Uterus (tissue), 4 donors: ENCODE data around the gene HTD2. TPM values are rescaled to one million over a fixed set of nuclear protein-coding genes. Genes with fewer than 3 reads are reported as not detected.

Experiments used
- DNase-seq, 2 donors: peaks; one replicate each; pipeline ENCODE4 v3.0.0-alpha.2; 2019 to 2020
- H3K27ac ChIP-seq, 2 donors: fragments of 200-600 bp; sonication (generic); 1 replicate in 1 of 2; 2 replicates in 1 of 2; pipeline ENCODE4 v1.5.1; 2016 to 2018
- H3K27me3 ChIP-seq, 2 donors: fragments of 200-600 bp; sonication (generic); one replicate each; pipeline ENCODE4 v1.5.1; 2018 to 2019; ENCODE audit warnings: control low read depth in 1 of 2
- H3K36me3 ChIP-seq, 2 donors: fragments of 200-600 bp; sonication (generic); one replicate each; pipeline ENCODE4 v1.5.1; 2019; ENCODE audit warnings: control low read depth in 1 of 2
- H3K4me1 ChIP-seq, 2 donors: fragments of 200-600 bp; sonication (generic); one replicate each; pipeline ENCODE4 v1.5.1; 2018 to 2019; ENCODE audit warnings: control low read depth in 1 of 2
- H3K4me3 ChIP-seq, 2 donors: fragments of 200-600 bp; sonication (generic); 1 replicate in 1 of 2; 2 replicates in 1 of 2; pipeline ENCODE4 v1.5.1; 2018 to 2019; ENCODE audit warnings: mild to moderate bottlenecking in 1 of 2
- H3K9me3 ChIP-seq, 2 donors: fragments of 200-600 bp; sonication (generic); one replicate each; pipeline ENCODE4 v1.5.1; 2019; ENCODE audit warnings: control low read depth in 1 of 2
- CTCF ChIP-seq, 4 experiments: fragments of 200-600 bp in 2 of 4; fragments of 450-650 bp in 2 of 4; sonication (generic) in 2 of 4; IDR thresholded peaks; one replicate each; pipeline ENCODE4 v1.5.1; 2016 to 2019; ENCODE audit warnings: antibody characterized with exemption in 4 of 4, mild to moderate bottlenecking in 2 of 4, moderate library complexity in 1 of 4
- POLR2A ChIP-seq, 2 donors: fragments of 450-650 bp; IDR thresholded peaks; one replicate each; pipeline ENCODE4 v1.6.1; 2016; ENCODE audit warnings: antibody characterized with exemption in 2 of 2, mild to moderate bottlenecking in 1 of 2, moderate library complexity in 1 of 2
- intact Hi-C: fragments of 100-400 bp; cut with DNase I; formaldehyde crosslinking; loops from one replicate; pipeline ENCODE4 v1.15.1; 2023; ENCODE audit warnings: low total_unique reads
- total RNA-seq, 4 donors: library from RNA; depleted of rRNA in 3 of 4; stranded (reverse); fragments of >200 nt in 3 of 4; gene quantifications; one replicate each; pipeline versions ENCODE4 v1.1.0 to v1.2.4, GENCODE V29; 2014 to 2023
- donor health status: DM: yes; HTN: yes; CAD: no.

Gene HTD2
- total RNA-seq, 4 donors from 2014 or later, result 1.2 to 39.6 (median 7.8) TPM

GRCh38 chr3:58326267-58326900, 20.1 kb downstream of the HTD2 start:
- Histone ChIP-seq H3K4me1 (no peaks in the 10 kb centered on the region), H3K36me3 (no peaks in the 10 kb centered on the region), H3K27ac (no peak overlapping the region), H3K27me3 (no peaks in the 10 kb centered on the region), H3K9me3 (no peaks in the 10 kb centered on the region), H3K4me3 (no peak overlapping the region)
- no peak for DNase-seq
- TF ChIP-seq POLR2A (IDR thresholded peaks at IDR 0.05), result no peak
- TF ChIP-seq CTCF (IDR thresholded peaks at IDR 0.05), result no peak
- intact Hi-C loops, result loop anchor here (10.0 kb wide), 1 partner anchor 308 kb away; no protein-coding TSS in a partner anchor

GRCh38 chr3:58329150-58329921, 23.0 kb downstream of the HTD2 start:
- intact Hi-C loops, result loop anchor here (10.0 kb wide), 1 partner anchor 305 kb away; no protein-coding TSS in a partner anchor
- Histone ChIP-seq H3K36me3 (no peaks in the 10 kb centered on the region), H3K27me3 (no peaks in the 10 kb centered on the region), H3K27ac (no peak overlapping the region), H3K9me3 (no peaks in the 10 kb centered on the region), H3K4me3 (no peak overlapping the region), H3K4me1 (peaks cover 0 to 8% of the 10 kb centered on the region in 2 donors)
- DNase-seq, result no peak
- no peak for TF ChIP-seq POLR2A (IDR thresholded peaks at IDR 0.05)
- TF ChIP-seq CTCF (IDR thresholded peaks at IDR 0.05), result no peak

DNA sequence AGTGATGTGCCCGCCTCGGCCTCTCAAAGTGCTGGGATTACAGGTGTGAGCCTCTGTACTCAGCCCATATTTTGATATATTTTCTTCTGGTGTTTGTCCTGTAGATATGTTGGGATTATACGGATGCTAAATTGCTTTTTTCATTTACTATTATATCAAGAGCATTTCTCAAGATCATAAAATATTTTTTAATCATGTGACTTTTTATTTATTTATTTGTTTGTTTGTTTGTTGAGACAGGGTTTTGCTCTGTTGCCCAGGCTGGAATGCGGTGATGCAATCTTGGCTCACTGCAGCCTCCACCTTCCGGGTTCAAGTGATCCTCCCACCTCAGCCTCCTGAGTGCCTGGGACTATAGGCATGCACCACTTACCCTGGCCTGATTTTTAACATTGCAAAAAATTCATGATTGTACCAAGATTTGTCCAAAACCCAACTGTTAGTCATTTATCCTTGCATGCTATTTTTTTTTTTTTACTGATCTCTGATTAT, 23.6 kb downstream of the HTD2 start:
- Histone ChIP-seq H3K27me3 (no peaks in the 10 kb centered on the region), H3K9me3 (no peaks in the 10 kb centered on the region), H3K4me1 (peaks cover 0 to 8% of the 10 kb centered on the region in 2 donors), H3K4me3 (no peak overlapping the region), H3K36me3 (no peaks in the 10 kb centered on the region), H3K27ac (no peak overlapping the region)
- TF ChIP-seq POLR2A (IDR thresholded peaks at IDR 0.05) (no peak), CTCF (IDR thresholded peaks at IDR 0.05) (no peak)
- intact Hi-C loops, result loop anchor here (5.0 to 10.0 kb wide), 2 partner anchors 162 to 305 kb away; partner anchors contain the start of gene KCTD6
- DNase-seq, result no peak

DNA sequence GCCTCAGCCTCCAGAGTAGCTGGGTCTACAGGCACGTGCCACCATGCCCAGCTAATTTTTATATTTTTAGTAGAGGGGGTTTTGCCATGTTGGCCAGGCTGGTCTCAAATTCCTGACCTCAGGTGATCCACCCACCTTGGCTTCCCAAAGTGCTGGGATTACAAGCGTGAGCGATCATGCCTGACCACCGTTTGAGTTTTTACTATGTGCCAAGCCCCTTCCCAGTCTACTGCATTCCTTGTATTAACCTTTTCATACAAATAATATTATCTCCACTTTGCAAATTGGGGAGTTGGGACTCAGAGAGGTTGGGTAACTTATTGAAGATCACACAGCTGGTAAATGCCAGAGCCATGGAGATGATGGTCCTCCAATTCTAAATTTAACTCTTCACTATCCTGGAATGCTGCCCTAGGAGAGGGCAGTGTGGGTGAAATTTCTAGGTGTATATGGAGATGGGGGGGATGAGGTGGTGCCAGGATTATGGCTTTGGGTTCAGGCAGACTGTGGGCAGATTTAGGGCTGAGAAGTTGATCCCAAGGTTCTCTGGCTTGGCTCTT, 25.4 kb downstream of the HTD2 start:
- TF ChIP-seq CTCF (IDR thresholded peaks at IDR 0.05), result no peak
- no peak for TF ChIP-seq POLR2A (IDR thresholded peaks at IDR 0.05)
- no peak for DNase-seq
- Histone ChIP-seq H3K27ac (no peak overlapping the region), H3K27me3 (no peaks in the 10 kb centered on the region), H3K9me3 (no peaks in the 10 kb centered on the region), H3K4me3 (no peak overlapping the region), H3K4me1 (peaks cover 0 to 8% of the 10 kb centered on the region in 2 donors), H3K36me3 (no peaks in the 10 kb centered on the region)
- intact Hi-C loops, result loop anchor here (5.0 kb wide), 1 partner anchor 161 kb away; the partner anchor contains the start of gene KCTD6
